Ramos (cell line): ENCODE data around the gene DENND6B.

Experiments
- in situ Hi-C: fragments of 300-500 bp; cut with MboI; formaldehyde crosslinking; loops from one replicate; pipeline ENCODE4 v1.14.3; 2022; ENCODE audit warnings: low sequenced_read_pairs; ENCODE audit not compliant: unreplicated experiment

Gene DENND6B

GRCh38 chr22:50305923-50306566, 20.8 kb downstream of the DENND6B start:
- in situ Hi-C loops, result no loop called here

GRCh38 chr22:50305393-50305922, 21.4 kb downstream of the DENND6B start:
- in situ Hi-C loops, result no loop called here

- in situ Hi-C loops, result no loop called here
Observed at GRCh38 chr22:50304528-50305392, 22.1 kb downstream of the DENND6B start.

GRCh38 chr22:50303848-50304527, 22.8 kb downstream of the DENND6B start:
- in situ Hi-C loops, result no loop called here

GRCh38 chr22:50303515-50303847, 23.3 kb downstream of the DENND6B start:
- in situ Hi-C loops, result no loop called here

- in situ Hi-C loops, result no loop called here
Observed at GRCh38 chr22:50302564-50302963, 24.2 kb downstream of the DENND6B start.

- in situ Hi-C loops, result no loop called here
Observed at GRCh38 chr22:50302041-50302541, 24.7 kb downstream of the DENND6B start.

GRCh38 chr22:50301581-50301991, 25.2 kb downstream of the DENND6B start:
- in situ Hi-C loops, result no loop called here

- in situ Hi-C loops, result no loop called here
Observed at GRCh38 chr22:50300620-50301257, 26.1 kb downstream of the DENND6B start.

- in situ Hi-C loops, result no loop called here
Observed at GRCh38 chr22:50299785-50300619, 26.8 kb downstream of the DENND6B start.

- in situ Hi-C loops, result no loop called here
Observed at GRCh38 chr22:50298937-50299784, 27.7 kb downstream of the DENND6B start.

- in situ Hi-C loops, result no loop called here
Observed at GRCh38 chr22:50298266-50298637, 28.6 kb downstream of the DENND6B start.

- in situ Hi-C loops, result no loop called here
Observed at GRCh38 chr22:50297510-50298265, 29.1 kb downstream of the DENND6B start.

GRCh38 chr22:50296658-50297490, 29.9 kb downstream of the DENND6B start:
- in situ Hi-C loops, result no loop called here

- in situ Hi-C loops, result no loop called here
Observed at GRCh38 chr22:50294319-50294656, 32.5 kb downstream of the DENND6B start.

GRCh38 chr22:50293441-50294318, 33.1 kb downstream of the DENND6B start:
- in situ Hi-C loops, result no loop called here
